Body of pancreas (tissue), 4 donors: ENCODE measurements around the gene ARFIP1.

Experiments
- POLR2A ChIP-seq, 3 donors: fragments of 450-650 bp; IDR thresholded peaks; one replicate each; pipeline ENCODE4 v1.6.1; 2016; ENCODE audit warnings: antibody characterized with exemption in 3 of 3, mild to moderate bottlenecking in 2 of 3
- TF ChIP-seq, protein P1 (sequence below), 7 experiments: fragments of 450-650 bp in 4 of 7; fragments of 200-600 bp in 3 of 7; sonication (generic) in 3 of 7; IDR thresholded peaks; one replicate each; pipeline ENCODE4 v1.5.1; 2016 to 2019; ENCODE audit warnings: antibody characterized with exemption in 7 of 7

DNA sequence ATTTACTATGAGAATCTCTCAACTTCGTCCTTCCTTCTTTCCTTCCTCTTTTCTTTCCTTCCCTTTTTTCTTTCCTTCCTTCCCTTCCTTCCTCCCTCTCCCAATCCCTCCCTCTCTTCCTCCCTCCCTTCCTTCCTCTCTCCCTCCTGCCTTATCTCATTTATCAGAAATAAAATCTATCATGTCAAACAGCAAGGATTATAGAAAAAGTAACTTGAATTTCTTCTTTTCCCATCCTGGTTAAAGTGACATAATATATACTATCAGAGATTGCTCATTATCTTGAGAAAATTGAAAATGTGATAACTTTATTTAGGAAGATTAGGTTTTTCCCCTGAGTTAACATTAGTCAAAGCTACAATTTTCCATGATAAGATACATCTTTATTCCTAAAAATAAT is 5.8 kb upstream of the ARFIP1 start:
- TF ChIP-seq, protein P1, sequence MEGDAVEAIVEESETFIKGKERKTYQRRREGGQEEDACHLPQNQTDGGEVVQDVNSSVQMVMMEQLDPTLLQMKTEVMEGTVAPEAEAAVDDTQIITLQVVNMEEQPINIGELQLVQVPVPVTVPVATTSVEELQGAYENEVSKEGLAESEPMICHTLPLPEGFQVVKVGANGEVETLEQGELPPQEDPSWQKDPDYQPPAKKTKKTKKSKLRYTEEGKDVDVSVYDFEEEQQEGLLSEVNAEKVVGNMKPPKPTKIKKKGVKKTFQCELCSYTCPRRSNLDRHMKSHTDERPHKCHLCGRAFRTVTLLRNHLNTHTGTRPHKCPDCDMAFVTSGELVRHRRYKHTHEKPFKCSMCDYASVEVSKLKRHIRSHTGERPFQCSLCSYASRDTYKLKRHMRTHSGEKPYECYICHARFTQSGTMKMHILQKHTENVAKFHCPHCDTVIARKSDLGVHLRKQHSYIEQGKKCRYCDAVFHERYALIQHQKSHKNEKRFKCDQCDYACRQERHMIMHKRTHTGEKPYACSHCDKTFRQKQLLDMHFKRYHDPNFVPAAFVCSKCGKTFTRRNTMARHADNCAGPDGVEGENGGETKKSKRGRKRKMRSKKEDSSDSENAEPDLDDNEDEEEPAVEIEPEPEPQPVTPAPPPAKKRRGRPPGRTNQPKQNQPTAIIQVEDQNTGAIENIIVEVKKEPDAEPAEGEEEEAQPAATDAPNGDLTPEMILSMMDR (IDR thresholded peaks at IDR 0.05) = no peak
- TF ChIP-seq POLR2A (IDR thresholded peaks at IDR 0.05) = no peak
